ENCODE results near the gene CENPU. TPM values are rescaled to one million over a fixed set of nuclear protein-coding genes. Genes with fewer than 3 reads are reported as not detected.

The CENPU gene
- total RNA-seq, 1 experiment from 2014 or later = 47.7 TPM

GRCh38 chr4:184774152-184774551 is 40.3 kb upstream of the CENPU start:
- H3K4me2 ChIP-seq = no peak overlapping the region
- no peaks in the 10 kb centered on the region for H3K27me3 ChIP-seq (ENCODE audit: insufficient read depth, low read depth)
- H3K9me2 ChIP-seq (ENCODE audit: insufficient read depth) = no peaks in the 10 kb centered on the region
- H4K20me1 ChIP-seq (ENCODE audit: insufficient read depth) = no peaks in the 10 kb centered on the region
- no peaks in the 10 kb centered on the region for H3K9me3 ChIP-seq (ENCODE audit: insufficient read depth, low read depth)
- TF ChIP-seq EZH2 (IDR thresholded peaks at IDR 0.05; ENCODE audit: low read depth) = no peak
- POLR2A ChIA-PET (ENCODE audit: unreplicated experiment) = interaction anchor here (0.6 kb wide), 1 partner anchor 19 kb away, joined by 5 read pairs; no protein-coding TSS in a partner anchor
- H3K79me2 ChIP-seq (ENCODE audit: low read depth) = no peaks in the 10 kb centered on the region
- H2AFZ ChIP-seq = no peak overlapping the region
- CTCF ChIA-PET = no interaction called here
- no peaks in the 10 kb centered on the region for H3F3A ChIP-seq (ENCODE audit: insufficient read depth, low read depth)
- H3K27ac ChIP-seq = no peak overlapping the region
- no peaks in the 10 kb centered on the region for H3K4me1 ChIP-seq (replicated peaks; ENCODE audit: insufficient read depth)
- H3K4me3 ChIP-seq = no peak overlapping the region
- no peak for DNase-seq
- intact Hi-C loops (cut with micrococcal nuclease; ENCODE audit: unreplicated experiment) = no loop called here
- no TSS peak for BruUV-seq (replicated peaks)
- no peaks in the 10 kb centered on the region for H3K36me3 ChIP-seq (ENCODE audit: low read depth)

GRCh38 chr4:184771416-184771815 is 37.5 kb upstream of the CENPU start:
- Histone ChIP-seq H3K36me3 (ENCODE audit: low read depth) (no peaks in the 10 kb centered on the region), H3K4me2 (no peak overlapping the region), H2AFZ (no peak overlapping the region), H3K4me1 (replicated peaks; ENCODE audit: insufficient read depth) (no peaks in the 10 kb centered on the region), H3K79me2 (ENCODE audit: low read depth) (no peaks in the 10 kb centered on the region), H3K27me3 (ENCODE audit: insufficient read depth, low read depth) (no peaks in the 10 kb centered on the region), H3K9me3 (ENCODE audit: insufficient read depth, low read depth) (no peaks in the 10 kb centered on the region), H3F3A (ENCODE audit: insufficient read depth, low read depth) (no peaks in the 10 kb centered on the region), H3K27ac (no peak overlapping the region), H3K4me3 (no peak overlapping the region), H4K20me1 (ENCODE audit: insufficient read depth) (no peaks in the 10 kb centered on the region), H3K9me2 (ENCODE audit: insufficient read depth) (no peaks in the 10 kb centered on the region)
- ChIA-PET CTCF (no interaction called here), POLR2A (ENCODE audit: unreplicated experiment) (no interaction called here)
- TF ChIP-seq, protein P1, sequence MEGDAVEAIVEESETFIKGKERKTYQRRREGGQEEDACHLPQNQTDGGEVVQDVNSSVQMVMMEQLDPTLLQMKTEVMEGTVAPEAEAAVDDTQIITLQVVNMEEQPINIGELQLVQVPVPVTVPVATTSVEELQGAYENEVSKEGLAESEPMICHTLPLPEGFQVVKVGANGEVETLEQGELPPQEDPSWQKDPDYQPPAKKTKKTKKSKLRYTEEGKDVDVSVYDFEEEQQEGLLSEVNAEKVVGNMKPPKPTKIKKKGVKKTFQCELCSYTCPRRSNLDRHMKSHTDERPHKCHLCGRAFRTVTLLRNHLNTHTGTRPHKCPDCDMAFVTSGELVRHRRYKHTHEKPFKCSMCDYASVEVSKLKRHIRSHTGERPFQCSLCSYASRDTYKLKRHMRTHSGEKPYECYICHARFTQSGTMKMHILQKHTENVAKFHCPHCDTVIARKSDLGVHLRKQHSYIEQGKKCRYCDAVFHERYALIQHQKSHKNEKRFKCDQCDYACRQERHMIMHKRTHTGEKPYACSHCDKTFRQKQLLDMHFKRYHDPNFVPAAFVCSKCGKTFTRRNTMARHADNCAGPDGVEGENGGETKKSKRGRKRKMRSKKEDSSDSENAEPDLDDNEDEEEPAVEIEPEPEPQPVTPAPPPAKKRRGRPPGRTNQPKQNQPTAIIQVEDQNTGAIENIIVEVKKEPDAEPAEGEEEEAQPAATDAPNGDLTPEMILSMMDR (conservative IDR thresholded peaks at IDR 0.05) = no peak
- TF ChIP-seq EZH2 (IDR thresholded peaks at IDR 0.05; ENCODE audit: low read depth) = no peak
- intact Hi-C loops (cut with micrococcal nuclease; ENCODE audit: unreplicated experiment) = no loop called here
- BruUV-seq (replicated peaks) = no TSS peak
- no peak for DNase-seq

DNA sequence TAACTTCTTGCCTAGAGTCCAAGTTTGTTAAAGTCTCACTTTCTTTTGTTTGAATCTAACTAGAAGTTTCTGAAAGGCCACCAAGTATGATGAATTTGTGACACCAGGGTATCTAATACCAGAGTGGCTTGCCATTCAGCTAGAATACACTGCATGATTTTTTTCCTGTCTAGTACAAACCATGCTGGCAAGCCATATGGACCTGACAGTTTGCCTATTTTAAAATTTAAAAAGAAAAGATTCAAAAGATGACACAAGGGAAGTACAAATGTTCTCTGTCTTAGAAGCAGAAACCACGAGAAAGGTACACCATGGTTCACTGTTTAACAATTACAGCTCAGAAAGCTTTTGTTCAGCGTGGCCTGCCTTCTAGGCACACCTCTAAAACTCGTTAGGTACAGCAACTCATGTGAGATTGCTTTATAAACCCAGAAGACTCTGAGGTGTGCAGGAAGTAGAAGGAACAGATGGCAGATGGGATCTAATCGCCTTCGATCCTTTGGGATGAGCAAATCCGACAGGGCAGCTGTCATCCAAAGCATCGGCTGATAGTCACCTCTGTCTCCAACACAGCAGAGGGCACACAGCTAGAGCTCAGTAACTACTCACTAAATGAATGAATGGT is 35.4 kb upstream of the CENPU start:
- ChIA-PET CTCF (no interaction called here), POLR2A (ENCODE audit: unreplicated experiment) (no interaction called here)
- no peaks in the 10 kb centered on the region for H3K4me1 ChIP-seq (replicated peaks; ENCODE audit: insufficient read depth)
- no peaks in the 10 kb centered on the region for H3K9me3 ChIP-seq (ENCODE audit: insufficient read depth, low read depth)
- no peak overlapping the region for H3K4me3 ChIP-seq
- H3K36me3 ChIP-seq (ENCODE audit: low read depth) = no peaks in the 10 kb centered on the region
- no TSS peak for BruUV-seq (replicated peaks)
- intact Hi-C loops (cut with micrococcal nuclease; ENCODE audit: unreplicated experiment) = no loop called here
- TF ChIP-seq, protein P1 (conservative IDR thresholded peaks at IDR 0.05) = no peak
- no peak for TF ChIP-seq EZH2 (IDR thresholded peaks at IDR 0.05; ENCODE audit: low read depth)
- no peaks in the 10 kb centered on the region for H3F3A ChIP-seq (ENCODE audit: insufficient read depth, low read depth)
- H3K4me2 ChIP-seq = no peak overlapping the region
- H3K79me2 ChIP-seq (ENCODE audit: low read depth) = no peaks in the 10 kb centered on the region
- H4K20me1 ChIP-seq (ENCODE audit: insufficient read depth) = no peaks in the 10 kb centered on the region
- H3K9me2 ChIP-seq (ENCODE audit: insufficient read depth) = no peaks in the 10 kb centered on the region
- DNase-seq = no peak
- H2AFZ ChIP-seq = no peak overlapping the region
- H3K27ac ChIP-seq = no peak overlapping the region
- no peaks in the 10 kb centered on the region for H3K27me3 ChIP-seq (ENCODE audit: insufficient read depth, low read depth)

DNA sequence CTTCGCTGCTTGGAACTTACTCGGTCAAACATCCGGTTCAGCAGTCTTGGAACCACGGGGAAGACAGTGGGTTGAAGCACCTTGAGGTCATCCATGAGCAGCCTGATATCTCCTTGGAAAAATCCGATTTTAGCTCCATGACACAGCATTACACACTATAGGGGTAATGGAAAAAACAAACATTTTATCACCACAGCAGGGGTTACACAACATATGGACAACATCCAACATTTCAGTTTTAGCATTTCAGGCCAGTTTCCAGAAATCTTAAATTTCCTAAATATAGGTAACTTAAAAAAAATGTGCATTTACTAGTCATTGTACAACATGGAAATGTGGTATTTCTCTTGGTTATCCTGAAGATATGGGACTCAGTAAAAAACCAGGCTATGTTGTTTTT is 34.4 kb upstream of the CENPU start:
- H3K79me2 ChIP-seq (ENCODE audit: low read depth) = no peaks in the 10 kb centered on the region
- ChIA-PET CTCF (no interaction called here), POLR2A (ENCODE audit: unreplicated experiment) (no interaction called here)
- H3K36me3 ChIP-seq (ENCODE audit: low read depth) = no peaks in the 10 kb centered on the region
- H2AFZ ChIP-seq = no peak overlapping the region
- H3K27me3 ChIP-seq (ENCODE audit: insufficient read depth, low read depth) = no peaks in the 10 kb centered on the region
- no peaks in the 10 kb centered on the region for H3F3A ChIP-seq (ENCODE audit: insufficient read depth, low read depth)
- no peak for TF ChIP-seq EZH2 (IDR thresholded peaks at IDR 0.05; ENCODE audit: low read depth)
- TF ChIP-seq, protein P1 (conservative IDR thresholded peaks at IDR 0.05) = no peak
- H3K4me1 ChIP-seq (replicated peaks; ENCODE audit: insufficient read depth) = no peaks in the 10 kb centered on the region
- BruUV-seq (replicated peaks) = no TSS peak
- H4K20me1 ChIP-seq (ENCODE audit: insufficient read depth) = no peaks in the 10 kb centered on the region
- intact Hi-C loops (cut with micrococcal nuclease; ENCODE audit: unreplicated experiment) = no loop called here
- DNase-seq = no peak
- H3K4me3 ChIP-seq = no peak overlapping the region
- H3K9me3 ChIP-seq (ENCODE audit: insufficient read depth, low read depth) = no peaks in the 10 kb centered on the region
- H3K4me2 ChIP-seq = no peak overlapping the region
- no peak overlapping the region for H3K27ac ChIP-seq
- H3K9me2 ChIP-seq (ENCODE audit: insufficient read depth) = no peaks in the 10 kb centered on the region
